Measurements from ENCODE around the gene GPR135.

GPR135 gene

GRCh38 chr14:59465316-59466135 lies at the start of gene GPR135:
Gene GPR135 (minus strand): TSS chr14:59465380. CDS start chr14:59465226, 154 bp downstream.
- peak within 1 kb of the TSS; percentile 54 for H3K4me3 ChIP-seq (ENCODE audit: low read depth, low read length)
- no peak for DNase-seq (ENCODE audit: low read depth)

GRCh38 chr14:59511916-59512575 lies 46.9 kb upstream of the GPR135 start:
- no peak for DNase-seq (ENCODE audit: low read depth)
- no peak overlapping the region for H3K4me3 ChIP-seq (ENCODE audit: low read depth, low read length)

GRCh38 chr14:59510966-59511365 lies 45.8 kb upstream of the GPR135 start:
- no peak for DNase-seq (ENCODE audit: low read depth)
- no peak overlapping the region for H3K4me3 ChIP-seq (ENCODE audit: low read depth, low read length)

GRCh38 chr14:59510001-59510400 lies 44.8 kb upstream of the GPR135 start:
- no peak overlapping the region for H3K4me3 ChIP-seq (ENCODE audit: low read depth, low read length)
- no peak for DNase-seq (ENCODE audit: low read depth)

GRCh38 chr14:59509101-59509500 lies 43.9 kb upstream of the GPR135 start:
- DNase-seq (ENCODE audit: low read depth) = no peak
- no peak overlapping the region for H3K4me3 ChIP-seq (ENCODE audit: low read depth, low read length)

GRCh38 chr14:59507752-59508103 lies 42.5 kb upstream of the GPR135 start:
- DNase-seq (ENCODE audit: low read depth) = no peak
- H3K4me3 ChIP-seq (ENCODE audit: low read depth, low read length) = no peak overlapping the region

- peak; percentile 2 for DNase-seq (ENCODE audit: low read depth)
- H3K4me3 ChIP-seq (ENCODE audit: low read depth, low read length) = no peak overlapping the region
These were observed 42.0 kb upstream of the GPR135 start for GRCh38 chr14:59507063-59507751.

GRCh38 chr14:59503256-59503655 lies 38.1 kb upstream of the GPR135 start:
- H3K4me3 ChIP-seq (ENCODE audit: low read depth, low read length) = no peak overlapping the region
- no peak for DNase-seq (ENCODE audit: low read depth)

- DNase-seq (ENCODE audit: low read depth) = no peak
- H3K4me3 ChIP-seq (ENCODE audit: low read depth, low read length) = no peak overlapping the region
These were observed 35.6 kb upstream of the GPR135 start for GRCh38 chr14:59500732-59501131.

- H3K4me3 ChIP-seq (ENCODE audit: low read depth, low read length) = no peak overlapping the region
- DNase-seq (ENCODE audit: low read depth) = no peak
These were observed 27.2 kb upstream of the GPR135 start for GRCh38 chr14:59492384-59492783.

GRCh38 chr14:59490756-59491155 lies 25.6 kb upstream of the GPR135 start:
- H3K4me3 ChIP-seq (ENCODE audit: low read depth, low read length) = no peak overlapping the region
- no peak for DNase-seq (ENCODE audit: low read depth)

GRCh38 chr14:59484639-59485175 lies 19.5 kb upstream of the GPR135 start:
- H3K4me3 ChIP-seq (ENCODE audit: low read depth, low read length) = peak overlapping the region; percentile 81
- no peak for DNase-seq (ENCODE audit: low read depth)

GRCh38 chr14:59483819-59484638 lies 18.8 kb upstream of the GPR135 start, which contains the start of the genes JKAMP and L3HYPDH:
Gene JKAMP (plus strand): TSS chr14:59484517. CDS start chr14:59484590, 73 bp downstream.
Gene L3HYPDH (minus strand): TSS chr14:59484408. CDS start chr14:59484316, 92 bp downstream.
- DNase-seq (ENCODE audit: low read depth) = peak; percentile 87
- H3K4me3 ChIP-seq (ENCODE audit: low read depth, low read length) = peak within 1 kb of the TSS; percentile 81

GRCh38 chr14:59483363-59483762 lies 18.2 kb upstream of the GPR135 start:
- peak overlapping the region; percentile 81 for H3K4me3 ChIP-seq (ENCODE audit: low read depth, low read length)
- DNase-seq (ENCODE audit: low read depth) = peak; percentile 65

GRCh38 chr14:59482541-59483331 lies 17.6 kb upstream of the GPR135 start:
- peak; percentile 84 for DNase-seq (ENCODE audit: low read depth)
- H3K4me3 ChIP-seq (ENCODE audit: low read depth, low read length) = peak overlapping the region; percentile 81

GRCh38 chr14:59481871-59482540 lies 16.8 kb upstream of the GPR135 start:
- H3K4me3 ChIP-seq (ENCODE audit: low read depth, low read length) = peak overlapping the region; percentile 81
- peak; percentile 64 for DNase-seq (ENCODE audit: low read depth)

GRCh38 chr14:59481407-59481806 lies 16.2 kb upstream of the GPR135 start:
- H3K4me3 ChIP-seq (ENCODE audit: low read depth, low read length) = peak overlapping the region; percentile 11
- no peak for DNase-seq (ENCODE audit: low read depth)

GRCh38 chr14:59480166-59480565 lies 15.0 kb upstream of the GPR135 start:
- DNase-seq (ENCODE audit: low read depth) = no peak
- no peak overlapping the region for H3K4me3 ChIP-seq (ENCODE audit: low read depth, low read length)
